GM18526 (cell line): ENCODE data around the gene CBFA2T3.

Experiments
- POLR2A ChIP-seq: IDR thresholded peaks from 3 replicates; pipeline ENCODE4 v1.6.1; 2011; ENCODE audit not compliant: insufficient read length; ENCODE audit errors: extremely low read depth

Gene CBFA2T3

GRCh38 chr16:88896238-88897070 lies 80.6 kb downstream of the CBFA2T3 start:
- TF ChIP-seq POLR2A = no peak

DNA sequence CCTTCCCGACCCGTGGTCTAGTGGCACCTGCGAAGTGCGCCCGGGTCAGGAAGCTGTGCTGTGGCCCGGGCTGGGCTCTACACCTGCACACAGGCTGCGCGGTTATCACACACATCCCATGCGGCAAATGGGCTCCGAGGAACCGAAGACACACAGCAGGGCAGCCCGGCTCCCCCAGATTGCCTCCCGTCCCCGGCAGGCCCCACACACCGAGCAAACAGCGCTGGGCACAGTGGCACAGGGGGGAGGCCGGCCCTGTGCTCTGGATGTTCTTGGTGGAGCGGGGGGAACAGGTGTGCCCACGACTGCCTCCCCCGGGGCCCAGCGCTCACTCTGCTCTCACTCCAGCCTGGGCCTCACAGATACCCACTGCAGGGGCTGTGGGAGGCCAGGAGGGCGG lies 81.7 kb downstream of the CBFA2T3 start:
- TF ChIP-seq POLR2A = no peak

DNA sequence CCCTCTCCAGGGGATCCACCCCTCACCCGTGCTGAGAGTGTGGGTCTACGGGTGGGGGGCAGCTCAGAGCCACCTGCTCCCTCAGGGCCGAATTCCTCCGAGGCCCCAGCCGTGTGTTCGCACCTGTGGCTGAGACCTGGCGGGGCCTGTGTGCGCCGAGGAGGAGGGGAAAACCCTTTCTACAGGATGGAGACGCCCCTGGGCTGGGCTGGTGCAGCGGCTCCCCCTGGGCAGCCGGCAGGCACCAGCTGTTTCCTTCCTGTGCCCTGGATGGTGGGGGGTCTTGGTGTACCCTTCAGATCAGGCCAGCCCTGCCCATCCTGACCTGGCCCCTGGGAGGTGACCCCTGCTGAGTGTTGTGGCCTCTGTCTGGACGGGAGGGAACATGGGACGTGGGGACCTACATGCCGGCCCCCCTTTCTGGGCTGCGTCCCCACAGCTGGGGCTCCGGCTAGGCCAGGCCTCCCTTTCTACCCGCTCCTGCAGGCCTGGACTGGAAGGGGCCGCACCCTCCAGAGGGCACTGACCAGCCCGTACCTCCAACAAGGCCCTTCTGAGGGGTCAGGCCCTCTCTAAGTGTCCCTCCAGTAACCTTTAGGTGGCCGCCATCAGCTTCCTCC lies 82.2 kb downstream of the CBFA2T3 start:
- no peak for TF ChIP-seq POLR2A

DNA sequence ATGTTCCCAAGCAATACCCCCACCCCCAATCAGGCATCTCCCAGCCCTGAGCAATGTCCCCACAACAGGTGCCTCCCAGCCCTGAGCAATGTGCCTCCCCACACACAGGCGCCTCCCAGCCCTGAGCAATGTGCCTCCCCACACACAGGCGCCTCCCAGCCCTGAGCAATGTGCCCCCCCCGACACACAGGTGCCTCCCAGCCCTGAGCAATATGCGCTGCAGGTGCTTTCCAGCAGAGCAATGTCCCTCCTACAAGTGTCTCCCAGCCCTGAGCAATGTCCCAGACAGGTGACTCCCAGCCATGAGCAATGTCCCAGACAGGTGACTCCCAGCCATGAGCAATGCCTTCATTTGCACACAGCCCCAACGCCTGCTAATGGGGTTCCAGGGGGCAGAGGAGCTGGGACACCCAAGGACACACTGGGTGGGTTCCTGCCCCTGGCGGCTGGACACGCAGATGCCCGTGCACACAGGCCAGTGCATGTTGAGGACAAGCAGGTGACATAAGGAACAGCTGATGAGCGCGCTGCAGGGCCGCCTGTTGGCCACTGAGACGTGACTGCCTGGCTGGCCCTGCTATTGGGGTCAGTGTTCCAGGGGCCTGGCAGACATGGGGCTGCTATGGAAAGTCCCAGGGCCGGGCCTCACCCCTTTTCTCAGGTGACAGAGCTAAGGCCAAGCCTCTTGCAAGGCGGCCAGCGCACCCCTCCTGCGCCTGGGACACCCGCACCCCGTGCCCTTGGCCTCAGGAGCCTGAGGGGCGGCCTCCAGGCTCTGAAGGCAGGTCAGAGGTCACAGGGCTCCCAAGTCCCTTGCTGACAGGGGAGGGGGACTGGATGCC lies 83.7 kb downstream of the CBFA2T3 start:
- no peak for TF ChIP-seq POLR2A

DNA sequence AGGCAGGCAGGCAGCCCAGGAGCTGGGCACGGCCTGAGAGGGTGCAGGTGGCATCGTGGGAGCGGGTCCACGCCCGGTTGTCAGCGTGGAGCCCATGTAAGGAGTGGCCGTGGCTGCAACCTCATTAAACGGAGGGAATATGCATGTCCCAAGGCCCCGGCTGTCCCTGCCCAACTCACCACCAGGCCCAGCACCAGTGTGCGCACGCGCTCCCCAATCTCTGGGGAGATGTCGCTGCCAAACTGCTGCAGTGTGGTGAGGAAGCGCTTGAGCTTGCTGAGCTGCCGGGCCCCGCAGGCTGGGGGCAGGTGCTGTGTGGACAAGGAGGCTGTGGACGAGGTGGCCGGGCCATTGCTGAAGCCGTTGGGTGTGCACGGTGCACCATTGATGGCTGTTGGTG lies 84.9 kb downstream of the CBFA2T3 start:
- no peak for TF ChIP-seq POLR2A

- no peak for TF ChIP-seq POLR2A
Measured at GRCh38 chr16:88891083-88891482, 85.9 kb downstream of the CBFA2T3 start.

- TF ChIP-seq POLR2A = no peak
Measured at GRCh38 chr16:88888461-88889387, 88.3 kb downstream of the CBFA2T3 start.

DNA sequence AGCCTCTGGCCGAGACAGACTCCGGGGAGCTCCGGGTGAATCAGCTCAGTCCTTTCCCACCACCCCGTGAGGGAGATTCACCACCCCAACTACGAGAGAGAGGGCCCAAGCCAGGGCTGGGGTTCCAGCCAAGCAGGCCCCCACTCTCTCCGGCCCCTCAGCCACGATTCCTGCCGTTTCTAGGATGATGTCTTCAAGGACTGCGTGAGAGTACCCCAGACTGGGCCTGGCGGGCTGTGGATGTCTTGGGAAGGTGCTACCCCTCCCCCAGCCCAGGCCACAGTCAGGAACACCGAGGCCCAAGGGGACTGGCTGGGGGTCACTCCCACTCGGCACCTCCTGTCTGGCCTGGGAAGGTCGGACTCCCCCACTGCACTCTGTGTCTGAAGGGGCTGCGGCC lies 89.0 kb downstream of the CBFA2T3 start:
- TF ChIP-seq POLR2A = no peak

GRCh38 chr16:88886845-88887521 lies 90.0 kb downstream of the CBFA2T3 start:
- TF ChIP-seq POLR2A = no peak

- no peak for TF ChIP-seq POLR2A
Measured at GRCh38 chr16:88886420-88886844, 90.6 kb downstream of the CBFA2T3 start.

DNA sequence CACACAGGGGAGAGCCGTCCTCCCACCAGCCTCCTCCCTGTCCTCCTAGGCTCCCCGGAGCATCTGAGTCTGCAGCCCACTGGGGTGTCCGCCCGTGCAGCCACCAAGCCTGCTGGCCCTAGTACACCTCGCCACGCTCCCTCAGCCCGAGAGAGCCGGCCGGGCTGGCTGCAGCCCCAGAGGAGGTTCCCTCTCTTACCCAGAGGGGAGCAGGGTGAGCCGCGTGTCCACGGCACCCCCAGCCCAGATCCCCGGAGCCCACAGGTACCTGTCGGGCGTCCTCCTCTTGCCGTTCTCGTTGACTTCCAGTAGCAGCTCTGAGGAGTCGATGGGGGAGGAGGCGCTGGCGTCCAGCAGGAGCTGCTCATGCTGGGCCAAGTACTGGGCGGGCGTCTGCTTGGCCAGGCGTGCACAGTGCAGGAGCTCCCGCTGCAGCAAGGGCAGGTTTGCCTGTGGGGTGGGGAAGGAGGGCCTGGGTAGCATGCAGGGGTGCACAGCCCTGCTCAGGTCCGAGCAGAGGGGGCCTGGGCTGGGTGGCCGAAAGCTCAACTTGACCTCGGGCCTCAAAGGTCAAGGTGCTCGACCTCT lies 91.2 kb downstream of the CBFA2T3 start:
- no peak for TF ChIP-seq POLR2A

DNA sequence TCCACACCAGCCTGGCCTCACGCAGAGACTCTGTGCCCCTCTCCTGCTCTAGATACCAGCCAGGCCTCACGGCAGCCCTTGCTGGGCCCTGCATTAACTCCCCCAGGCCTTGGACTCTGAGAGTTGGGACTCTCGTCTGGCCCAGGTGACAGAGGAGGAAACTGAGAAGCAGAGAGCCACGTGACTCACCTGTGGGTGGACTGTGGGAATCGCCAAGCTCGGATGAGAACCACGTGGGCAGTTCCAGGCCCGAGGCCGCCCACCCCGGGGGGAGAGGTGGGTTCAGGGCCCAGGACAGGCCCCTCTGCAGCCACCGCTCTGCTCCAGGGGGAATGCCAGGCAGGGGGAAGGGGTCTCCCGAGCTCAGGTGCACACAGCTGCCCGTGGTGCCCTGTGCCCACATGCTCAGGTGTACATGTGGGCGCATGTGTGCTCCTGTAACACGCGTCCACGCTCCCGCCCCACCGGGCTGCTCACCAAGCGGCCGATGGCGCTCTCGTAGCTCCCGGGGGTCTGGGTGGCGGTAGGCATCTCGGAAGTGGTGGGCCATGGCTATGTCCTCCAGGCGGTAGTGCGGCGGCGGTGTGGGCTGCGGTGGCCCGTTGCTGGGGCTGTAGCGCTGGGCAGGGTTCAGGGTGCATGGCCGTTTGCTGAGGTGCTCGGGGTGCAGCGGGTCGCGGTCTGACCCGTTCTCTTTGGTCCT lies 92.3 kb downstream of the CBFA2T3 start:
- TF ChIP-seq POLR2A = no peak

DNA sequence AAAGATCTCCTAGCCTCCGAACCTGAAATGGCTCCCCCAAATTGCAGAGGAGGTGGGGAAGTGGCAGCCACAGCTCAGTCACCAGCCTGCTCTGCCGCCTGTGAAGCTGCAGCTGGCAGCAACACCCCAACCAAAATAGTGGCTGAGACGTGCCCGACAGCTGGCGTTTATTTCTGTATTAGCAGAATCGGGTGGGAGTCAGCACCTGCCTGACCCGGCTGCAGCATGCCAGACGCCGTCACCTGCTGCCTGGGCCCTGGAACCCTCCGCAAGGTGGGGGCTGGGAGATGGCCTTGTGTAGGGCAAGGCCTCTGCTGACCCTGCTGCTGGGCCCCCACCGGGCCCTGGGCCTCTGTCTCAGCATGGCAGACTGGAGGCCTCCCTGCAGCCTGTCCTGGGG lies 93.1 kb downstream of the CBFA2T3 start:
- TF ChIP-seq POLR2A = no peak

- no peak for TF ChIP-seq POLR2A
Measured at GRCh38 chr16:88883117-88883895, 93.7 kb downstream of the CBFA2T3 start.
